GM19324 (cell line): ENCODE measurements around the gene CLIP1.
"Not testable (repeated sequence)": the region's sequence is repeated elsewhere in the genome, so short reads cannot be mapped to it uniquely, and the experiment has no call there.

ENCODE experiments used
- ATAC-seq: cut with Tn5 transposase; IDR thresholded peaks from one replicate; pipeline ENCODE4 v1.9.1; 2021; ENCODE audit warnings: mild to moderate bottlenecking, moderate library complexity; ENCODE audit not compliant: unreplicated experiment, low FRiP score

CLIP1 gene

DNA sequence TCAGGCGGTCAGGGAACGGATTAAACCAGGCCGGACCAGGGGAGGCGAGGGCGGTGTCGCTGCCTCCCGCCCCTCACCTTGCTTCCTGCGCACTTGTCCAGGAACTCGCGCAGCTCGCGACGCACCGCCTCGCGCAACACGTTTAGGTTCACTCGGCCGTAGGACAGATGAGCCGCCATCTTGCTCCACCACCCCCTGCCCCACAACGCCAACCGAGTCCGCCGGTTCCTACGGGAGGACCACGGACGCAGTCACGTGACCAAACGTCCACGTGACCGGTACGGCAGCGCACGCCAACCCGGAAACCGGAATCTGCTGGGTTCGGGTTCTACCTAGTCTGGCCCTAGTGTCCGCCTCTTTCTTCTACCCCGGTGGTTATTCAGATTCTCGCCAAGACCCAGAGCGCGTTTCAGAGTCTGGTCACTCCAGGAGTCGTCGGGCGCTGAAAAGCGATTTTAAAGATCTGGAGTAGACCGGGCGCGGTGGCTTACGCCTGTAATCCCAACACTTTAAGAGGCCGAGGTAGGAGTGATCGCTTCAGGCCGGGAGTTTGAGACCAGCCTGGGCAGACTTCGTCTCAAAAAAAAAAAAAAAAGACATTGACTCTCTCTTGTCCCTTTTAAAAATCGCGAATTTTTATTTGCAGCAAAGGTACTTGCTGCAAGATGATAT lies 156.1 kb downstream of the CLIP1 start, which contains the start of gene VPS33A:
Gene VPS33A (minus strand): TSS at position 265 of the 672 bp plus-strand sequence. CDS start 86 bp downstream, at position 179.
- peak; percentile 94 for ATAC-seq

GRCh38 chr12:122265886-122266229 lies 156.6 kb downstream of the CLIP1 start:
- peak; percentile 34 for ATAC-seq

DNA sequence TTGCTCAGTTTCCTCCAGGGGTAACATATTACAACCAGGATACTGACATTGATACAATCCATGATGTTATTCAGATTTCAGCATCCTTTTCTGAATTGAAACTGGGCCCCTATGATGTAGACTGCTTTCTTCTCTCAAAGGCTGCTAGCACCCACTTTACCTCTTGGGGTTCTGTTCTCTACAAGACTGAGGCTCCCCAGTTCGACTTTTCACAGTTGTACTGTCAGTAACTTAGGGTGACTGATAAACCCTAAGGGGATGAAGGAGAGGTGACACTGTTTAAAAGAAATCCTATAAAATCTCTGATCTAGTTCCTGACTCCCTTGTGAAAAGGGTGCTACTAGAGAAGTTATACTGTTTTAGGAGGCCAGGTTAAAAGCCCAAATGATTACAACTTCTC lies 157.0 kb downstream of the CLIP1 start:
- no peak for ATAC-seq

DNA sequence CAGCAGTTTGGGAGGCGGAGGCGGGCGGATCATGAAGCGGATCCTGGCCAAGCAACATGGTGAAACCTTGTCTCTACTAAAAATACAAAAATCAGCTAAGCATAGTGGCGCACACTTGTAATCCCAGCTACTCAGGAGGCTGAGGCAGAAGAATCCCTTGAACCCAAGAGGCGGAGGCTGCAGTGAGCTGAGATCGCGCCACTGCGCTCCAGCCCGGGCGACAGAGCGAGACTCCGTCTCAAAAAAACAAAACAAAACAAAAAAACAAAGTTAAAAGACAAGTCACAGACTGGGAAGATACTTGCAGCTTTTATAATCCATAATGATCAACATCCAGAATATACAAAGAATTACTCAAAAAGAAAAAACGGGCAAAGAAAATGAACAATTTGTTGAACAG lies 161.7 kb downstream of the CLIP1 start:
- ATAC-seq = not testable (repeated sequence)

- ATAC-seq = not testable (repeated sequence)
Observed at GRCh38 chr12:122258939-122259338, 163.5 kb downstream of the CLIP1 start.

- ATAC-seq = not testable (repeated sequence)
Observed at GRCh38 chr12:122258462-122258861, 164.0 kb downstream of the CLIP1 start.

DNA sequence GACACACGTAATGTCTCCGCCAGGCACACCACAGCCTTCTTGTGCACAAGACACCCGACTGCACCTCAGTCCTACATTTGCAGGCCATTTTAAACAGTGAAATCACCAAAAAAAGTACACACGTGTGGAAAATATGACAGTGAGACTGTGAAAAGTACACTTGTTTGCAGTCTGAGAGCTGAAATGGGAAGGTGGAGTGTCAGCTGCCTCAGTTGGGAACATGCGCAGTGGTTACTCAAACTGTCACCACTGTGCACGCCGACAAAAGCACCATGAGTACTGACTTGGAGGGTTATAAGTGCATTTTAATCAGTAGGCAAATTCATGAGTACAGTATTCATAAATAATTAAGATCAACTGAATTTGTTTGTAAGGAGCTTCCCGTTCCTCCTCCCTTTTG lies 171.9 kb downstream of the CLIP1 start:
- ATAC-seq = no peak

DNA sequence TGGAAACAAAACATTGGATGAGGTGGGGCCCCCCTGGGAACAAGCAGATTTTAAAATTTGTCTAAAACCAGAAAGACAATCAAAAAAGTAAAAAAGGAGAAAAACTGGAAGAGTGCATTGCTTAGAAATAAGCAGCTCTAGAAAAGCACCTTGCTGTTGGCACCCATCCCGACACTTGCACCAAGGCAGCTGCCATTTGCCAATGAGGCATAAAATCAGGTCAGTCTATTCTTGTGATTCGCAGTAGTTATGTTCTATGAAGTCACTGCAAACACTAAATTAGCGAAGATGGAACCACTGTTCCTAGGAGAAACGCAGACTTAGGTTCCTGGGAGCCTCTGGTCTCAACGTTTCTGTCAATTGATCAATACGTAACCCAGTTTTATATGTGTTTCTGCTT lies 172.4 kb downstream of the CLIP1 start:
- no peak for ATAC-seq

GRCh38 chr12:122245553-122245952 lies 176.9 kb downstream of the CLIP1 start:
- ATAC-seq = no peak

DNA sequence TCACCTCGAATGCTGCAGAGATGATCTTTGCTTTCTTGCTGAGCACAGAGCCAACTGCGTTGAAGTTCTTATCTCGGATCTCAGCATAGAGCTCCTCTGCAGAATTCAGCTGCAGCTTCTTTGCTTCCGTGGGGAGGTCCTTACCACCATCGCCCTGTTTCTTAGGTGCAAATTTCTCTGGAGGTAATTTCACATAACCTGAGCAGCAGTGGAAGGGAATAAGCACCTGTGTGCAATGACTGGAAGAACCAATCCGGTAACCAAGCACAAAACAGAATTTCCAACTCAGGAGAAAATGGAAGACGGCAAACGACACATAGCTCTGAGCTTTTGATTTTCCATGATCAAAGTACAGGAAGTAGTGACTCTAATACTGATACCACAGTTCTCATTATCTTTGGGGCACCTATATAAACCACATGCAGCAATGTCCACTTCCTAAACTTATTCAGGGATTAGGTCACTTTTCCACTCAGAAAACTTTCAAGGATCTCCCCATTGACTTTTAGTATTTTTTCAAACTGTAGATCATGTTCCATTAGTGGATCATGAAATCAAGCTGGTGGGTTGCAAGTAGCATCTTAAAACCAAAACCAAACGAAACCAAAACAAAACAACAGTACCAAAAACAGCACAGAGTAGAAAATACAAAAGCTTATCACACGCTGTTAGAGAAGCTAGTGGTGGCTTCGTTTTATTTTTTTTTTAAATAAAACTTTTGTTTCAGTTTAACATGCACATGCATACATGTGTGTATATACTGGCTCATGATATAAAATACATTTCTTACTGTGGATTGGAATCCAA lies 177.7 kb downstream of the CLIP1 start:
- no peak for ATAC-seq

DNA sequence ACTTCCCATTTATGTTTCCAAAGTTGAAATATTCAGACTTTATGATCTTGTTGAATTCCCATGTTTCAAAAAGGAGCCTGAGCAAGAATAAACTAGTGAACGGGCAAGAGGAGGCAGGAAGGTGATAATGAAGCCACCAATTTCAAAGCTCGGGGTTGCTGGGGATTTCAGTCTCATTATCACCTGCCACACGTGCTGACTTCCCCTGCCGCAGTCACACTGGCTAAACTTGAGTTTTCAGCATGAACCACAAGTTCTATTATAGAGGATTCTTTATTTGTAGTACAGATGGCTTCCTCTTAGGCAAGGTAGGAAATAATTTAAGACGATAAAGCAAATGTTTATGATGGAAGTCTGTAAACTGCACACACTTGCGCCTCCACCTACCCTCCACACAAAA lies 178.5 kb downstream of the CLIP1 start:
- no peak for ATAC-seq

GRCh38 chr12:122238861-122239260 lies 183.6 kb downstream of the CLIP1 start:
- ATAC-seq = no peak

- ATAC-seq = no peak
Observed at GRCh38 chr12:122235741-122236140, 186.7 kb downstream of the CLIP1 start.

DNA sequence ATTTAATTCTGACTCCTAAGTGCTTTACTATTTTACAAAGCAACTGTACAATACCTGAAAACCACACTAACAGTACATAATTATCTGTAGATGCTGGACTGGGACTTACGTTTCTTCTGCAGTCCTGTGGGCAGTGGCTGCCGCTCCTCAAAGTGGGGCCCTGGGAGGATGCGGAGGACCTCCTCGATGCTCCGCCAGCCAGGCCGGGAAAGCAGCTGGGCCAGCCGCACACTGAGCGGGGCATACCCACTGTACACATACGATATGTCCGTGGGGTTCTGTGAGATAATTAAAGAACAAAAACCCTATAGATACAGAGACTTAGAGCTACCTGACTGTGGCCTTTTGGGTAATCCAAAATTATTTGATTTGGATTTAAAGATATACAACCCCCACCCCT lies 189.8 kb downstream of the CLIP1 start:
- ATAC-seq = no peak

DNA sequence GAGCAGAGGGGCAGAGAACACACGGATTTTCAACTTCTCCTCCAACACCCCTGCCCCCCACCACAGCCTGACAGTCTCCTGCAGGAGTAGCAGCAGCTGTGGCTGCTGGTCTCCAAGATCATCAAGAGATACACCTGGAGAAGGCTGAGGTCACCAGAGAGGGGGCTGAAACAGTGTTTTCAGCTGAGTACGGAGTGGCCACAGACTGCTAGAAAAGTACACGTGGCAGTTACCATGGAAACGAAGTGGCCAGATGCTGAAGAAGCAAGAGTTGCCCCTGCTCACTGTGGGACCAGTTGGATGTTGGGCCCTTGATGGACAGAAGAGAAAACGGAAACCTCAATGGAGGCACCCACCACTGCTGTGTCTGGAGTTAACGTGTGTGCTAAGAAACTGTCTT lies 191.7 kb downstream of the CLIP1 start:
- no peak for ATAC-seq

DNA sequence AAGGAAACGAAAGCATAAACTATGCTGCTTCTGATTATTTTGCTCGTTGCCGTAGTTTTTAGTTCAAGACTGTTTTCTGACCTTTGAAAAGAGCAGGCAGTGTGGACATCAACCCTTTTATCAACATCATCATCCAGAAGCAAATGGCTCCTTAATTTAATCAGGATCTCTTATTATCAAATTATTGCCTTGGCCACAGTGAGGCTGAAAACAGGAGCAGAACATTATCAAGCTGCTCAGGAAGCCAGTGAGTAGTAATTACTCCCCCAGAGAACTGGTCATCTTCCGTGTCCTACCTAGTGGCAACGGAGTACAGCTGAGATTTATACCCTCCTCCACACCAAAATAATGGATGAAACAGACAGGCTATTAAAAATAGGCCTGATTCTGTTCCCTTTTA lies 194.4 kb downstream of the CLIP1 start:
- ATAC-seq = no peak

- no peak for ATAC-seq
Observed at GRCh38 chr12:122227341-122227740, 195.1 kb downstream of the CLIP1 start.

DNA sequence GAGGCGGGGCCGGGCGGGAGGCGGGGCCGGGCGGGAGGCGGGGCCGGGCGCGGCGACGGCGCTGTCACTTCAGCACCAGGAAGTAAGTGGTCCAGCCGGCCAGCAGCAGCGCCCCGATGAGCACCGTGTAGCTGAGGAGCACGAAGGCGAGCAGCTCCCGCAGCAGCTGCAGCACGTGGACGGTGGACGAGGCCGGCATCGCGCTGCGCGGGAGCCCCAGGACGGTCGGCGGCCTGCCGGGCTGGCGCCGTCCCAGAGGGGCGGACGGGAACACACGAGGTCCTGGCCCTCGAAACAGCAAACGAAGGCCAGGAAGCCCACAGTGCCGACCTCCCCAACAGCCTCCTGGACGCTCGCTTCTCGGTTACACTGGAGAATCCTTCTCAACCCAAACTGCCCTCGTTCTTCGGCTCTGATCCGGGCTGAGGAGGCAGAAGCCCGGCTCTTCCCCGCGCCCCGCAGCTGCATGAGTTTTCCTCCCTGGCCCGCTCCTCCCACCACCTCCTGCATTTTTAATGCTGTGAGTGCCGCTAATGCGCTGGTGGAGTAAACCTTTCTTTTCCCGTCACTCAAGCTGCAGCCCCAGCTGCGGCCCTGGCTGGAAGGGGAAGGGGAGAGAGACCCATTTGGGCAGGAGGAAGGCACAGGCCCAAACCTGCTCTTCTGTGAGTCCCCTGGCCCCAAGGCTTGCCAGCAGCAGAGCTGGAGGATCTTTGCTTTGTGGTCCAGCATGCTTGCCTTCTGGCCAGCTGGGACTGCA lies 195.9 kb downstream of the CLIP1 start:
- no peak for ATAC-seq

- peak; percentile 94 for ATAC-seq
Observed at GRCh38 chr12:122225683-122226365, 196.6 kb downstream of the CLIP1 start, which contains the start of gene DIABLO. Gene DIABLO, minus strand, starts transcription at chr12:122226052. Its CDS starts 38 bp downstream, at chr12:122226014.
